Activated CD4-positive, alpha-beta T cell treated with anti-CD3 and anti-CD28 coated beads, Interleukin-2, Interleukin-6, amounts not matched to agents 100 ng/mL and 50 ng/mL, durations not matched to agents 16 hours and 8 hours (primary cell): ENCODE measurements around the gene CEACAM20.
"Not testable (repeated sequence)": the region's sequence is repeated elsewhere in the genome, so short reads cannot be mapped to it uniquely, and the experiment has no call there.

ENCODE experiments used
- DNase-seq: peaks from one replicate; pipeline ENCODE4 v3.0.0-alpha.2; 2020

Gene CEACAM20

GRCh38 chr19:44544031-44544430 lies 14.6 kb upstream of the CEACAM20 start:
- DNase-seq = no peak

- no peak for DNase-seq
Observed at GRCh38 chr19:44542671-44543070, 13.2 kb upstream of the CEACAM20 start.

GRCh38 chr19:44540736-44541135 lies 11.3 kb upstream of the CEACAM20 start:
- no peak for DNase-seq

- DNase-seq = no peak
Observed at GRCh38 chr19:44539991-44540390, 10.5 kb upstream of the CEACAM20 start.

GRCh38 chr19:44539236-44539826 lies 9.9 kb upstream of the CEACAM20 start:
- no peak for DNase-seq

DNA sequence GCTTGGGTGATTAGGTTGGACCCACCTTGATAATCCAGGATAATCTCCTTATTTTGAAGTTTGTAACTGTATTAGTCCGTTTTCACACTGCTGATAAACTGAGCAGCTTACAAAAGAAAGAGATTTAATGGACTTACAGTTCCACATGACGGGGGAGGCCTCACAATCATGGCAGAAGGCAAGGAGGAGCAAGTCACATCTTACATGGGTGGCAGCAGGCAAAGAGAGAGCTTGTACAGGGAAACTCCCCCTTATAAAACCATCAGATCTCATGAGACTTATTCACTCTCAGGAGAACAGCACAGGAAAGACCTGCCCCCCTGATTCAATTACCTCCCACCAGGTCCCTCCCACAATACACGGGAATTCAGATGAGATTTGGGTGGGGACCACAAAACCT lies 5.9 kb upstream of the CEACAM20 start:
- not testable (repeated sequence) for DNase-seq

- no peak for DNase-seq
Observed at GRCh38 chr19:44532819-44533218, 3.3 kb upstream of the CEACAM20 start.

GRCh38 chr19:44530777-44531176 lies 1.3 kb upstream of the CEACAM20 start:
- no peak for DNase-seq

GRCh38 chr19:44527554-44527953 lies 1.9 kb downstream of the CEACAM20 start:
- no peak for DNase-seq

DNA sequence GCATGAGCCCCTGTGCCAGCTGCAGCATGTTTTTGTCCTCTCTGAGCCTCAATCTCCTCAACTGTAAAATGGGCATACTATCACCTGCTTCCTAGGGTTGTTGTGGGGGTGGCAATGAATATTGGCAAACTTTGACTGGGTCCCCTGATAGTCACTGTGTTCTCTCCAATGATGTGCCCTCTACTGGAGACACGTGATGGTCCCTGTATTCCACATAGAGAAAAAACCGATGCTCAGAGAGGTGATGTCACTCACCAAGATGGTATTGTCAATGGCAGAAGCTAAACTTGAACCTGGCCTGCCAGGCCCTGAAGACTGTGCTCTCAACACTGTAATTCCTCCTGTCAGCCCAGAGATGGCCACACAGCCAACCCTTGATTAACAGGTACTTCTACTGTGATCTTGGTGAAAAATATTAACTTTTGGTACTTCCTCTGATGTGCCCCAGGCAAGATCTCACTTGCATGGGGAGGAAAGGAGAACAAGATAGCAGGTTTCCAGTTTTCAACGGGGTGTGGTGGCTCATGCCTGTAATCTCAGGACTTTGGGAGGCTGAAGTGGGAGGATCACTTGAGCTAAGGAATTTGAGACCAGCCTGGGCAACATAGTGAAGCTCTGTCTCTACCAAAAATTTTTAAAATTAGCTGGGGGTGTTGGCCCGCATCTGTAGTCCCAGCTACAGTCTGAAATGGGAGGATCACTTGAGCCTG lies 3.6 kb downstream of the CEACAM20 start:
- DNase-seq = no peak

- no peak for DNase-seq
Observed at GRCh38 chr19:44521370-44521769, 8.1 kb downstream of the CEACAM20 start.

- DNase-seq = no peak
Observed at GRCh38 chr19:44517146-44517545, 12.3 kb downstream of the CEACAM20 start.

DNA sequence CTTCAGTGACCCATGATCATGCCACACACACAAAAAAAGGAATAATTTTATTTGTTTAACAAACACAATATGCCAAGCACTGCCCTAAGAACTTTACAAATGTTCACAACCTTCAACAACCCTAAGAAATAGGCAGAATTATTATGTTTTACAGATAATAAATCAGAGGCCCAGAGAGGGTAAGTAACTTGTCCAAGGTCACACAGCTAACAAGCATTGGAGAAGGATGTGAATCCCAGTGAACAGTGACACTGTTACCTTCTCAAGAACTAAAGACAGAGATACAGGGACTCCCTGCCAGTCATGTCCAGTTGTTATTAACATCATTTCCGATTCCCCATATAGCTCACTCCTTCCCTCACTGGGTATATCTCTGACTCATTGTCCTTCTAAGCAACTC lies 13.6 kb downstream of the CEACAM20 start:
- no peak for DNase-seq

DNA sequence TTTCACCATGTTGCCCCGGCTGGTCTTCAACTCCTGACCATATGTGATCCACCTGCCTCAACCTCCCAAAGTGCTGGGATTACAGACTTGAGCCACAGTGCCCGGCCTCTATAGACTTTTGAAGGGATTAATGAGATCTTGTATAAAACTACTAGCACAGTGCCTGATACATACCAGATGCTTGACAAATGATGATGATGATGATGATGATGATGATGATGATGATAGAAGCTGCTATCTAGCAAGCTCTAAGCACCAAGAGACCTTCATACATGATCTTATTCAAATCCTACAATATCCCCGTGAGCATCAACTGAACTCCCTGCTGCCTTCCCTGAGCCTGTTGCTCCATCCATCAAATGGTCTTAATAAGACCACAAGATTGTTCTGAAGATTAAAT lies 14.4 kb downstream of the CEACAM20 start:
- DNase-seq = no peak

DNA sequence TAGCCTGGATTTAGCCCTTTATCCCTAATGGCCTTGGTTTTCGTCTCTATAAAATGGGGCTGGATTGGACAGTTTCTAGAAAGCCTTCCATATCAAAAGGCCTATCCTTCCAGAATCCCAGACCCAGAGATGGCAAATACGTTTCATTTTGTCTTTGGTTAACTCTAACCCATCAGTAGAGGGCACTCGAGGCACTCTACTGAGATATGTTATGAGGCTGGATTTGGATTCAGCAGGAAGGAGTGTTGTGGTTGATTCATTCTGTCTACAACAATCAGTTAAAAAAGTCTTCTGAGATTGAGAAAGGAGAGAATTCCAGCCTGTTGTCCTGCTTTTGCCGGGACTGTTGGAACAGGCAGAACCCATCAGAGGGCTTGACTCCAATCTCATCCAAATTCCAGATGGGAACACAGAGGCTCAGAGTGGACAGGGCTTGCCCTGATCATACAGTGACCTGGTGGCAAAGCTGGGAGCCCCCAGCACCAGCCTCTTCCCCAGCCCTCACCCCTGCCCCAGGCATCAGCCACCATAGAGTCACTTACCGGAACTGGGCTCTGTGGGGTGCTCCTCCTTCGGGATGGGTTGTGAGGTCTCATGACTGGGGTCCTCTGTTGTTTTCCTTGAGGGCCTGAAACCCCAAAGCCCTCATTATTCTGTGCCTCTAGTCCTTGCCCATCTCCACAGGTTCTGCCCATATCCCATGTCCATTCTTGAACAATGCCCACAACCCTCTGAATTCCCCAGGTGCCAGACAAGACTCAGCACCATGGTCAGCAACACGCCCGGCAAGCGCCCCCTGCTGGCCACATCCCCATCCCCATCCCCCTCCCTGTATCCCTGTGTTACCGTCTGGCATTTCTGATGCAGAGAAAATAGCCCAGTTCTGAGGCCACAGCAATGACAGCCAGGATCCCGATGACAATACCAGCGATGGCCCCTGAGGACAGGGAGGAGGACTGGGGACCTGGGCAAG lies 16.9 kb downstream of the CEACAM20 start:
- DNase-seq = peak; percentile 20

- no peak for DNase-seq
Observed at GRCh38 chr19:44509478-44509877, 20.0 kb downstream of the CEACAM20 start.

GRCh38 chr19:44499962-44500949 lies 29.2 kb downstream of the CEACAM20 start, which contains the start of gene ZNF180:
ZNF180 (minus strand) TSS chr19:44500522; CDS start chr19:44497334, 3,188 bp downstream.
- peak; percentile 95 for DNase-seq

DNA sequence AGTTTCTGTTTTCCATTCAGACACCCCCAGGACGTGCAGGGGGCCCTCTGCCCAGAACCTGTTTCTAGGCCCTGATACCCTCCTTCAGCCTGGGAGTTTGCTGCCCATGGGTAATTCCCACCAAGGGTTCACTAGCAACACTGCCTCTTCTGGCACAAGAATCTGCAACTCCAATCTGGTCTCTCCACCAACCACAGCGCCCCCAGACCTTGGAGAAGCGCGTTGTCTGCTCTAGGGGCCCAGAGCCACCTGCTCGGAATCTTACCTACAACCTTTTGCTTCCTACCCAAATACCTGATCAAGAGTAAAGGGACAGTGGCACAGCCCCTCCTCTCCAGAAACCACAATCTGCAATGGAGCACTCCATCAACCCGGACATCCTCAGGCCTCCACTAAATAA lies 29.9 kb downstream of the CEACAM20 start:
- DNase-seq = no peak

DNA sequence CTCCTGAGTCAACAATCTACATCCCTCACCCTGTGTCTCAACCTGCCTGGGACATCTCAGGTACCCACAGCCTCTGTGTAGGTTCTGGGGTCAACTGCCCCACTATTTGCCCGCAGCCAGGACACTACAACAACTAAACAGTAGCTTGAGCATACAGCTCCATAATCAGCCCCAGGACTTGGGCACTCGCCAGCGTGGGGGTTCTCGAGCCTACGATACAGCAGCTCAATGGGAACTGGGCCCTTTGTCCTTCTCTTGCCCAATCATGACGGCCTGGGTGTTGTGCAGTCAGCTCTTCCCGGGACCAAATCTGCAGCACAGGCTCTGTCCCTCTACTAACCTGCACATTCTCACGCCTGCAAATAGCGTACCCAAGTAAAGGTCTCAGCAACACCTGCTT lies 30.5 kb downstream of the CEACAM20 start:
- DNase-seq = no peak

GRCh38 chr19:44496711-44497110 lies 32.8 kb downstream of the CEACAM20 start:
- DNase-seq = no peak

DNA sequence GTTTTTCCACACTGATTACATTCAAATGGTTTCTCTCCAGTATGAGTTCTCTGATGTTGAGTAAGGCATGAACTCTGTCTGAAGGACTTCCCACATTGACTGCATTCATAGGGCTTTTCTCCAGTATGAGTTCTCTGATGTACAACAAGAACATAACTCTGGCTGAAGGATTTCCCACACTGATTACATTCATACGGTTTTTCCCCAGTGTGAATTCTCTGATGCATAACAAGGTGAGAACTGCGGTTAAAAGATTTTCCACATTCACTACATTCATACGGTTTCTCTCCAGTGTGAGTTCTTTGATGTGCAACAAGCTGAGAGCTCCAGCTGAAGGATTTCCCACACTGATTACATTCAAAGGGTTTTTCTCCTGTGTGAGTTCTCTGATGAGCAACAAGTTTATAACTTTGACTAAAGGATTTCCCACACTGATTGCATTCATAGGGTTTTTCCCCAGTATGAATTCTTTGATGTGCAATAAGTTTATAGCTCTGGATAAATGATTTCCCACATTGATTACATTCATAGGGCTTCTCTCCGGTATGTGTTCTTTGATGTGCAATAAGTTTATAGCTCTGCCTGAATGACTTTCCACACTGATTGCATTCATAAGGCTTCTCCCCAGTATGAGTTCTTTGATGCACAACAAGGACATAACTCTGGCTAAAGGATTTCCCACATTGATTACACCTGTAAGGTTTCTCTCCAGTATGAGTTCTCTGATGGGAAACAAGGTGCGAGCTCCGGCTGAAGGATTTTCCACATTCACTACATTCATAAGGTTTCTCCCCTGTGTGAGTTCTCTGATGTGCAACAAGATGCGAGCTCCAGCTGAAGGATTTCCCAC lies 52.7 kb downstream of the CEACAM20 start:
- DNase-seq = peak; percentile 1
